ENCODE measurements around the gene ARHGAP30. TPM values are rescaled to one million over a fixed set of nuclear protein-coding genes. Genes with fewer than 3 reads are reported as not detected.
A peak's percentile ranks its signal among the peaks of the same experiment; 100 is the strongest.

ARHGAP30 gene
- polyA plus RNA-seq, 1 of the 3 experiments (the other 2 are of a cell fraction): not detected

GRCh38 chr1:161037661-161038522 lies 31.8 kb downstream of the ARHGAP30 start:
- H3K9ac ChIP-seq: peak overlapping the region; percentile 66
- H3K27me3 ChIP-seq (ENCODE audit: insufficient read depth): no peaks in the 10 kb centered on the region
- ChIA-PET POLR2A (interaction anchor here (0.7 to 1.7 kb wide), 3 partner anchors 8 to 264 kb away, joined by 3 to 11 read pairs (median 4); partner anchors contain the start of gene USF1), CTCF (interaction anchor here (0.6 to 6.9 kb wide), 7 partner anchors 9 to 101 kb away, joined by 3 to 43 read pairs (median 6); partner anchors contain the start of gene KLHDC9)
- H3K4me2 ChIP-seq: peak overlapping the region; percentile 74
- no peaks in the 10 kb centered on the region for H4K20me1 ChIP-seq (ENCODE audit: insufficient read depth)
- TF ChIP-seq FOXM1 (IDR thresholded peaks at IDR 0.05; ENCODE audit: low read depth) (no peak), EZH2phosphoT487 (IDR thresholded peaks at IDR 0.05; ENCODE audit: borderline replicate concordance, low read depth) (no peak), SMC3 (IDR thresholded peaks at IDR 0.05; ENCODE audit: low read depth, low read length) (no peak), JUND (IDR thresholded peaks at IDR 0.05) (no peak), RXRA (IDR thresholded peaks at IDR 0.05; ENCODE audit: borderline replicate concordance, low read depth) (no peak), RCOR1 (IDR thresholded peaks at IDR 0.05; ENCODE audit: low read length) (no peak), REST (IDR thresholded peaks at IDR 0.05; ENCODE audit: low read depth, low read length) (no peak), FOSL2 (IDR thresholded peaks at IDR 0.05; ENCODE audit: borderline replicate concordance, low read depth) (no peak), EP300 (IDR thresholded peaks at IDR 0.05; ENCODE audit: borderline replicate concordance in 1 of 2, low read depth in 1 of 2, low read length in 1 of 2) (no peak), IRF3 (IDR thresholded peaks at IDR 0.05; ENCODE audit: low read depth, low read length) (no peak), RAD21 (IDR thresholded peaks at IDR 0.05; ENCODE audit: low read length) (no peak), CTCF (IDR thresholded peaks at IDR 0.05) (no peak), USF1 (IDR thresholded peaks at IDR 0.05; ENCODE audit: borderline replicate concordance, low read depth) (no peak), CHD2 (IDR thresholded peaks at IDR 0.05; ENCODE audit: low read length, partially characterized antibody) (no peak), TCF12 (IDR thresholded peaks at IDR 0.05) (no peak), MEF2A (IDR thresholded peaks at IDR 0.05; ENCODE audit: borderline replicate concordance, low read depth) (no peak), NRF1 (IDR thresholded peaks at IDR 0.05; ENCODE audit: low read depth, low read length) (no peak), ELF1 (IDR thresholded peaks at IDR 0.05) (no peak)
- peak overlapping the region; percentile 55 to 60 for H3K4me3 ChIP-seq (ENCODE audit: low read depth in 2 of 2, low read length in 1 of 2)
- peaks cover 6% of the 10 kb centered on the region; the same call in 1 of the 2 replicates for H3K79me2 ChIP-seq (ENCODE audit: insufficient read depth)
- H3K9me3 ChIP-seq: no peaks in the 10 kb centered on the region
- peak overlapping the region in 1 of 2 experiments; percentile 54; a peak in 1 of 4 replicates for H3K27ac ChIP-seq (ENCODE audit: low read depth in 2 of 2, low read length in 1 of 2)
- peak overlapping the region; percentile 74; the same call in 1 of the 2 replicates for H2AFZ ChIP-seq (ENCODE audit: low read depth)
- peaks cover 0 to 4% of the 10 kb centered on the region in 2 experiments; a peak in 1 of 4 replicates for H3K4me1 ChIP-seq (ENCODE audit: control insufficient read depth in 1 of 2, insufficient read depth in 2 of 2, low read depth in 1 of 2, low read length in 1 of 2)
- H3F3A ChIP-seq (replicated peaks; ENCODE audit: insufficient read depth): no peaks in the 10 kb centered on the region
- H3K9me2 ChIP-seq: no peaks in the 10 kb centered on the region
- DNase-seq: no peak
- peaks cover 17 to 33% of the 10 kb centered on the region in 2 experiments for H3K36me3 ChIP-seq (replicated peaks in 1 of 2; ENCODE audit: control insufficient read depth in 1 of 2, insufficient read depth in 2 of 2, low read length in 1 of 2)
- 65% methylated on average over 21 of the region's 21 CpGs for WGBS (ENCODE audit: low lambda C conversion rate)

Data from SK-N-SH (cell line).